HG03442 (cell line): Measurements from ENCODE around the gene LGALS9.

Experiments
- ATAC-seq: cut with Tn5 transposase; IDR thresholded peaks from one replicate; pipeline ENCODE4 v1.9.1; 2021; ENCODE audit warnings: mild to moderate bottlenecking, moderate library complexity; ENCODE audit not compliant: unreplicated experiment

LGALS9 gene

GRCh38 chr17:27602721-27603420 is 28.1 kb upstream of the LGALS9 start:
- ATAC-seq, result no peak

GRCh38 chr17:27603421-27603770 is 27.6 kb upstream of the LGALS9 start:
- no peak for ATAC-seq

DNA sequence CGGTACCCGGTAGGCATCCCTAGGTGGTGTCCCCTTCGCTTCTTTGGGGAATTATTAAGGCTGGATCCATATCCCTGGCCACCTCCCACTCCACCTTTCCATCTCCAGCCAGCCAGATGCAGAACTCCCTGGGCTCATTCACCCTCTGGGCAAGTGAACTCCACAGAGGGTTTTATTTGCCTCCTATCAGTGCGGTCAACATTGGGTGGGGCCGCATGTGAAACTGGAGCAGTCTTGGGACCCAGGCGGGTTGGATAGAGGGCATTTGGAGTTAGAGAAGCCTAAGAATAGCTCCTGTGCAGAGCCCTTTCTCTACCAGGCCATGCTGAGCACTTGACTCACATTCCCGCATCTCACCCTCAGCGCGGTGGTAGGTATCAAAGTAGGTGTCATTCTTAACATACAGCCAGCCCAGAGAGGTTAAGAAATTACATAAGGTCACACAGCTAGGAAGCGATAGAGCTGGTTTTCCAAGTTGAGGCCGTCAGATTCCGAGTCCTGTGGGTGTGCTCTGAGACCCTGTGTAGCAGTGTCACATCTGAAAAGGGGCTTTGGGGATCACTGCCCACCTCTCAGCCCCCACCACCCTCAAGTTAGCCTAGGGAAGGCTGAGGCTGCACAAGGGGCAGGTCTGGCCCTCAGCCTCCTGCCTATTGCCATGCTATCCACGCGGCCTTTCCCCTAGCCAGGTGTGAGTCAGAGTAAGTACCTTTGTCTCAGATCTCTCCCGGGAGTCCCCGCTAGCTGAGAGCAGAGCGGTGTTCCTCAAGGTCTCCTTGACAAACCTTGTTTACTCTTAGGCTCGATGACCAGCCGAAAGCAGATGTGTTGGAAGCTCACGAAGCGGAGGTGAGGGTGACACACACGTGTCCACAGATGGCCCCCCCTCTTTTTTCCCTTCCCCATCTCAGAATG is 26.9 kb upstream of the LGALS9 start:
- ATAC-seq, result no peak

- no peak for ATAC-seq
These were observed 25.6 kb upstream of the LGALS9 start for GRCh38 chr17:27605409-27605808.

GRCh38 chr17:27607521-27608091 is 23.4 kb upstream of the LGALS9 start:
- ATAC-seq, result no peak

DNA sequence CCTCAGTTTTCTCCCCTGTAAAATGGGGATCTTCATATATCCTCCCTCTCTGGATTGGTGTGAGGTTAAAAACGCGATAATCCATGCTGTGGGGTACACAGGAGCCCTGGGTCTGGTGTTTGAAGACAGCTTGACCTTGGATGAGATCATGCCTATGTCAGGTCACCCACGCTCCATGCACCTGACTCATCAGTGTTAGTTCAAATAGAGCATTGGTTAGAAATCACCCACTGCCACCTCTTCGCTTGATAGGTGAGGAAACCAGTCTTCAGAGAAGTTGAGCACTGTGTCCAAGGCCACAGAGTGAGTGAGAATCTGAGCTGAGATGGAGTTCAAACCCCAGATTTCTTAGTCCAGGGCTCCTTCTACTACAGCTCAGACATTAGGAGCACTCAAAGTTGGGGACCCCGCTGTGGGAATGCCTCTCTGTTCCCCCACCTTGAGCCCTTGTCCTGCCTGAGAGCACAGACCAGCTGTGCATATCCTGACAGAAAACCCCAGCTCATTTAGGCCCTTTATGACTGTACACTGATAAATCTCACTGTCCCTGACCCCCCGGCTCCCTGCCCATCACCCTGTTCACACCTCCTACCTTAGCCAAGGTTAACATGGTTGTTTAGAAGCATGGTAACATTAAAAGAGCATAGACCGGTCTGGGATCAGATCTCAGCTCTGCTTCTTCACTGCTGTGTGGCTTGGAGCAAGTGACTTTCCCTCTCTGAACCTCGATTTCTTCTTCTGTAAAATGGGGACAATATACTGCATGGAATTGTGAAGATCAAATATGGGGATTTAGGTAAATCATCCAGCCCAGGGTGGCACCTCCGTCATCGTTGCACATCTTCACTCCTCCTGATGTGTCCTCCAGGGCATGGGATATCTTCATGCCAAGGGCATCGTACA is 22.4 kb upstream of the LGALS9 start:
- ATAC-seq, result no peak

- no peak for ATAC-seq
These were observed 21.2 kb upstream of the LGALS9 start for GRCh38 chr17:27609611-27610303.

DNA sequence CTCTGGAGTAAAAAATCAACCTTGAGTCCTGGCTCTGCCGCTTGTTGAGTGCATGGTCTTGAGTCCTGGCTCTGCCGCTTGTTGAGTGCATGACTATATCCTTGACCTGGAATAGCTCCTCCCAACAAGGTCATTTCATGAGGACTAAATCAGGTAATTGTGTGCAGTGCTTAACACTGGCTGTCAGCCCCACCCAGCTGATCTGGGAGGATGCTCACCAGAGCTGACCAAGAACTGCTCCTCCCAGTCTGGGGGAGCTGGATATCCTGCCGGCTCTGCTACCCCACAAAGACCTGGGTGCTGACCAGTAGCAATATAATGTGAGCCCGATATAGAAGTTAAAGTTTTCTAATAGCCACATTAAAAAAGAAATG is 20.7 kb upstream of the LGALS9 start:
- no peak for ATAC-seq

GRCh38 chr17:27612160-27612770 is 18.7 kb upstream of the LGALS9 start:
- ATAC-seq, result no peak

DNA sequence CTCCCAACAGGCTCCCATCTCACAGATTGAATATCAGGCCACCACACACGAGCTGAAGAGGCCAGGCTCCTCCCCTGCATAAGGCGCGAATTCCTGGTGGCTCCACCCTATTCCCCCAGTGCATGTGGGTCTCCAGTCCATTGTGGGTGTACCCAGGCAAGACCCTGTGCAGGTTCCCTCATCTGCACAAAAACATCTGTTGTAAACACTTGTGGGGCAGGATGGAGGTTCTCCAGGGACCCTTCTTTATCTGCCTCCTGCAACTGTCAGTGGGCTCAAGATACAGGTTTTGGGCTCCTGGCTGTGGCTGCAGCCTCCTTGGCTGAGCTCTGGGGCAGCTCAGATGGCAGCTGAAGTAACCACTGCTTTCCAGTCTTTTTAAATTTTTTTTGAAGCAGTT is 17.6 kb upstream of the LGALS9 start:
- ATAC-seq, result no peak

DNA sequence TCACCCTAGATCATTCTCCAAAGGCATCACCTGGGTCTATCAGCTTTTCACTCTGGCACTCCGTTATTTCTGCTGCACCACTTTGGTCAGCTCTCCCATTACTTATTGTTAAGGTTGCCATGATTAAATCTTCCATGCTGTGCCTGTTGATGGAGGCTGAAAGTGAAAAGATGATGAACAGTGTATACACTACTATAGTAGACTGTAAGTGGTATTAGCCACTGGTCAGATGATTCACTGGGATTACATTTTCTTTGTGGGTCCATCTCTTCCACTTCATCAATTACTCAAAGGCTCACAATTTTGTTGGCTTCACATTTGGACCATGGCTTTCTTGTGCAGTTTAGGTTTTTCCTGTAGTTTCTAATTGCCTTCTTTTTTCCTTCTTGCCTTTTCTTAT is 15.9 kb upstream of the LGALS9 start:
- no peak for ATAC-seq

GRCh38 chr17:27616414-27616813 is 14.6 kb upstream of the LGALS9 start:
- no peak for ATAC-seq

GRCh38 chr17:27618417-27618816 is 12.6 kb upstream of the LGALS9 start:
- ATAC-seq, result no peak

- no peak for ATAC-seq
These were observed 10.3 kb upstream of the LGALS9 start for GRCh38 chr17:27620721-27621120.

DNA sequence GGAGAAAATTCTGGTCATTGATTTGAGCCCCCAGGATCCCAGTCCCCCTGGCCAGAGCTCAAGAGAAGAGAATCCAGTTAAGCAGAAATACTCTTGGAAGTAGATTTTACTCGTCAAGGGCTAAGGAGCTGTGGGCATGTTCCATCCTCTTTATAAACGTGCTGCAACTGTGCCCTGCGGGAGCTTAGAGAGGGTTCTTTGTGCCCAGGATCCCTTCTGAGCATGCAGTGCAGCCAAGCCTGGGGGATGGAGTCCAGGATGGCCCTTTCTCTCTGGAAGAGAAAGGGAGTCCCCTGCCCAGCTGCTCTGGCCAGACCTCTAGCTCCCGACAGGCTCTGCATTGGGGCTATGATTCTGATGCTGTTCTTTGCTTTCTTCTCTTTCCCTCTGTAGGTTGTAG is 9.5 kb upstream of the LGALS9 start:
- ATAC-seq, result no peak

DNA sequence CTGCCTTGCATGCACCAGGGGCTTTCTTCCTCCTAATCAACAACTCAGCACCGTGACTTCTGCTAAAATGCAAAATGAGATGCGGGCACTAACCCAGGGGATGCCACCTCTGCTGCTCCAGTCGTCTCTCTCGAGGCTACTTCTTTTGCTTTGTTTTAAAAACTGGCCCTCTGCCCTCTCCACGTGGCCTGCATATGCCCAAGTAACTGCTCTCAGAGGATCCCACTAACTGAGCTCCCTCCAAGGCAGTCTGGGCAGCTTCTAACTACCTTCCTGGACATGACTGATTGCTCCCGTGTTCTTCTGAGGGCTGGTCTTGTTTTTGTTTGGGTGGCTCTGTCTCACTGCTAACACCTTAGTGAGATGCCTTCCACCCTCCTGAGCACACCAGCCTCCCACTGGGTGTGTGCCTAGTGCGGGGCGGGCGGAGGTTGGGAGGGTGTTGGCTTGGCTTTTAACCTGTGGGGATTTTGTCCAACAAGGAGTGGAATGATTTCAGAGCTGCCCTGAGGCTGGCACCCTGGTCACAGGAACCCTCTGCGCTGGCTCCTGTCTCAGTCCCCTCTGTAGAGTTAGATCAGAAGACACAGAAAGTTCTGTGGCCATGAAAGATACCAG is 8.9 kb upstream of the LGALS9 start:
- ATAC-seq, result no peak

DNA sequence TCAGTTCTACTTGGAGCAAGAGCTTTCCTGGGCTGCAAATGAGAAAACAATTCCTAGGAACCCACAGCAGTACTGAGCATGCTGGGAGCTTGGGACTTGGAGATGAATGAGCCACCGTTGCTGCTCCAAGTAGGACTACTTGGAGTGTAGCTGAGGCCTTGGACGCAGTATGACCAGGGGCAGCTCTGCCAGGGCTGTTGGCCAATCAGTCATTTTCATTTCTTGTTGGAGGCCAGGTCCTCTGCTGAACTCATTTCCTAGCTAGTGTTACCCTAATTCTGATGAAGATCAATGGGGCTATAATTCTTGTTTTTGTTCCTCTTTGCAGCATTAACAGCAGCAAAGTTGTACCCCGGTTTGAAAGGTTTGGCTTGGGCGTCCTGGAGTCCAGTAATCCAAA is 8.0 kb upstream of the LGALS9 start:
- ATAC-seq, result no peak

GRCh38 chr17:27623614-27624013 is 7.4 kb upstream of the LGALS9 start:
- no peak for ATAC-seq

GRCh38 chr17:27624539-27624938 is 6.4 kb upstream of the LGALS9 start:
- no peak for ATAC-seq

DNA sequence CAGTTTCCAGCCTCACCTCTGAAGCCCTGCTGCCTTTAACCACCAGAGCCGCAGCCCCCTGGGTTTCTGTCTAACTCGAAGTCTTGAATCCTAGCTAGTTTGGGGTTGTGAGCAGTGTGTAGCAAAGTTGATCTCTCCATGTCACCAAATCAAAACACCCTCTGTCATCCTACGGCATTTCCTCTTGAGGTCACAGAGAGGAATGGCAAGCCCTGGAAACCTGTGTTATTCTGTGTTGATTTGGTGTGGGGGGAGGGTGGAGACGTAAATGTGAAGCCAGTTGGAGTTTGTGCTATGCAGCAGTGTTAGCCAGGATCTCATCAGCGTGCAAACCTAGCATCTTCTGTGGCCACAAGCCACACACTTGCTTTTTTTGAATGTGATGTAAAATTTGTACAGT is 5.1 kb upstream of the LGALS9 start:
- no peak for ATAC-seq
